ENCODE data around the gene SEMG2. TPM values are rescaled to one million over a fixed set of nuclear protein-coding genes. Genes with fewer than 3 reads are reported as not detected.

Gene SEMG2
- total RNA-seq, 1 donor from 2014 or later = not detected

- Mint-ChIP-seq H3K4me1 (ENCODE audit: unreplicated experiment) (no peaks in the 10 kb centered on the region), H3K36me3 (ENCODE audit: low read depth, unreplicated experiment) (no peaks in the 10 kb centered on the region), H3K9me3 (ENCODE audit: unreplicated experiment) (no peaks in the 10 kb centered on the region), H3K27me3 (ENCODE audit: unreplicated experiment) (no peaks in the 10 kb centered on the region), H3K4me3 (ENCODE audit: unreplicated experiment) (no peak overlapping the region), H3K27ac (ENCODE audit: unreplicated experiment) (no peak overlapping the region)
- TF ChIP-seq CTCF (IDR thresholded peaks at IDR 0.05; ENCODE audit: unreplicated experiment) = no peak
- DNase-seq (ENCODE audit: low spot score) = no peak
Observed at GRCh38 chr20:45246109-45246508, 24.9 kb downstream of the SEMG2 start.

DNA sequence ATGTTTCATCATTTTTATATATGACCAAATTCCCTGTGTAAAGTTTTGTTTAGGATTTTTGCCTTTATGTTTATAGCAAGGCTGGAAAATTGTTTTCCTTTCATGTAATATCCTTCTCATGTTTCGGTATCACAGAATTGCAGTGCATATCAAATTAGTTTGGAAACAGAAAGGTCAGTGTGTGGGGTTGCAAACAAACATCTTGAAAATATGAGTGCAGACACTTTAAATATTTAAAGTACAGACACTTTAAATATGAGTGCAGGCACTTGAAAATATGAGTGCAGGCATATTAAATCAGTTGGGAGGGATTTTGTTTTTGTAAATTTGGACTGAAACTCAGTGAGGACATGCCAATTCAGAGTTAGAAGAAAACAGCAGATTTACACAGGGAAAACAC is 26.7 kb downstream of the SEMG2 start:
- no peaks in the 10 kb centered on the region for H3K36me3 Mint-ChIP-seq (ENCODE audit: low read depth, unreplicated experiment)
- no peak for TF ChIP-seq CTCF (IDR thresholded peaks at IDR 0.05; ENCODE audit: unreplicated experiment)

GRCh38 chr20:45248609-45249008 is 27.4 kb downstream of the SEMG2 start:
- H3K27me3 Mint-ChIP-seq (ENCODE audit: unreplicated experiment) = no peaks in the 10 kb centered on the region
- no peak for DNase-seq (ENCODE audit: low spot score)
- no peak for TF ChIP-seq CTCF (IDR thresholded peaks at IDR 0.05; ENCODE audit: unreplicated experiment)
- H3K4me1 Mint-ChIP-seq (ENCODE audit: unreplicated experiment) = peaks cover 8% of the 10 kb centered on the region
- no peak overlapping the region for H3K27ac Mint-ChIP-seq (ENCODE audit: unreplicated experiment)
- no peak overlapping the region for H3K4me3 Mint-ChIP-seq (ENCODE audit: unreplicated experiment)
- no peaks in the 10 kb centered on the region for H3K36me3 Mint-ChIP-seq (ENCODE audit: low read depth, unreplicated experiment)
- H3K9me3 Mint-ChIP-seq (ENCODE audit: unreplicated experiment) = no peaks in the 10 kb centered on the region

More for the DNA sequence above, 26.7 kb downstream of the SEMG2 start:
- DNase-seq (ENCODE audit: low spot score) = no peak
- peaks cover 8% of the 10 kb centered on the region for H3K4me1 Mint-ChIP-seq (ENCODE audit: unreplicated experiment)
- H3K27ac Mint-ChIP-seq (ENCODE audit: unreplicated experiment) = no peak overlapping the region
- no peaks in the 10 kb centered on the region for H3K27me3 Mint-ChIP-seq (ENCODE audit: unreplicated experiment)
- H3K4me3 Mint-ChIP-seq (ENCODE audit: unreplicated experiment) = no peak overlapping the region
- no peaks in the 10 kb centered on the region for H3K9me3 Mint-ChIP-seq (ENCODE audit: unreplicated experiment)

GRCh38 chr20:45251884-45252560 is 30.8 kb downstream of the SEMG2 start:
- H3K4me3 Mint-ChIP-seq (ENCODE audit: unreplicated experiment) = no peak overlapping the region
- peaks cover 23% of the 10 kb centered on the region for H3K4me1 Mint-ChIP-seq (ENCODE audit: unreplicated experiment)
- TF ChIP-seq CTCF (IDR thresholded peaks at IDR 0.05; ENCODE audit: unreplicated experiment) = no peak
- H3K27me3 Mint-ChIP-seq (ENCODE audit: unreplicated experiment) = peaks cover 2% of the 10 kb centered on the region
- no peaks in the 10 kb centered on the region for H3K36me3 Mint-ChIP-seq (ENCODE audit: low read depth, unreplicated experiment)
- DNase-seq (ENCODE audit: low spot score) = no peak
- no peak overlapping the region for H3K27ac Mint-ChIP-seq (ENCODE audit: unreplicated experiment)
- H3K9me3 Mint-ChIP-seq (ENCODE audit: unreplicated experiment) = no peaks in the 10 kb centered on the region

- H3K27ac Mint-ChIP-seq (ENCODE audit: unreplicated experiment) = no peak overlapping the region
- no peak for TF ChIP-seq CTCF (IDR thresholded peaks at IDR 0.05; ENCODE audit: unreplicated experiment)
- no peaks in the 10 kb centered on the region for H3K9me3 Mint-ChIP-seq (ENCODE audit: unreplicated experiment)
- no peak overlapping the region for H3K4me3 Mint-ChIP-seq (ENCODE audit: unreplicated experiment)
- no peak for DNase-seq (ENCODE audit: low spot score)
- no peaks in the 10 kb centered on the region for H3K36me3 Mint-ChIP-seq (ENCODE audit: low read depth, unreplicated experiment)
- H3K27me3 Mint-ChIP-seq (ENCODE audit: unreplicated experiment) = peaks cover 2% of the 10 kb centered on the region
- H3K4me1 Mint-ChIP-seq (ENCODE audit: unreplicated experiment) = peaks cover 23% of the 10 kb centered on the region
Observed at GRCh38 chr20:45253261-45253660, 32.1 kb downstream of the SEMG2 start.

Measured in endothelial cell (in vitro differentiated cells).